HUDEP-2 (cell line): ENCODE results near the gene SASH1.
"Not testable (repeated sequence)": the region's sequence is repeated elsewhere in the genome, so short reads cannot be mapped to it uniquely, and the experiment has no call there.

ENCODE experiments used
- DNase-seq, 76 experiments: peaks; one replicate each; lab custom pipeline; 2025; ENCODE audit not compliant: unreplicated experiment in 76 of 76; lab: John Stamatoyannopoulos, UW

SASH1 gene

DNA sequence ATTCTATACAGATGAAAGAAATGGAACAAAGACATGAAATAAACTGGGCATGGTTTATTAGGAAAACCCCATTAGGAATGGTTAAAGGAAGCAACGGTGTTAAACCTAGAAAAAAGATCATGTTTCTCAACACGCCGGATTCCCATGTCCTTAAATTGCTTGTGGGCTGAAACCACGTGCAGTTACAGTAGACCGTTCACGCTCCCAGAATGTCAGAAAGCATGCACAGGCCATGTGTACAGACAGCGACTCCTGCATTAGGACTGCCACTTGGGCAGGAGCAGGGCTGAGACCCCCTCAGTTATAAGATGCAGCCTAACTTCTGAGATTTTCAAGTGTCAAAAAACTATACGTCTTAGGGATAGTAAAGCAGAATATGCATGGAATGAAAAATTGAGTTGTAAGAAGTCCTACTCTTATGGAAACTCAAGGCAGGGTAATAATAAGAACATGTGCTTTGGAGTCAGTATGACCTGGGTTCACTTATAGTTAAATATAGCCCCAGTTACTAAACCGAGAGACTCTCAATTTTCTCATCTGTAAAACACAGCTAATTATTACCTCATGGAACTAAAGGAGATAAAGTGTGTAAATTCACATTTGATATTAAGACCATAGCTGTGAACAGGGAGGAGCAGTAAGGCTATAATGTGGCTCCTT is 230.2 kb downstream of the SASH1 start:
- DNase-seq = no peak

- no peak for DNase-seq
Measured at GRCh38 chr6:148573922-148574321, 231.3 kb downstream of the SASH1 start.

- peak in 43 of 76 experiments; percentile 4 to 71 (median 31) for DNase-seq
Measured at GRCh38 chr6:148577687-148578488, 235.2 kb downstream of the SASH1 start.

DNA sequence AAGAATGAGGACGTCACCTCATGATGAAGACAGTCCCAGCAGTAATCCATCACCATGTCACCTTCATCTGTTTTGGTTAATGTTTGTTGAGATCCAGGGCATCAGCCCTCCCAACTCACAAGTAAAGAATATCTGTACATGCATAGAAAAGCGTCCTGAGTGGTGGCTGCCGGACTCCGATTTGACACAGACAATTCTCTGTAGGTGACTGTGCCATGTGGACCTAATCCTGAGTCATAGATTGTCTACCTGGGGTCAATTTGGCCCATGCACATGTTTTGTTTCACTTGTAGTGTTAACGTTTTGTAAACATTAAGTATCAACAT is 235.8 kb downstream of the SASH1 start:
- DNase-seq = no peak

GRCh38 chr6:148578837-148579565 is 236.4 kb downstream of the SASH1 start:
- no peak for DNase-seq

GRCh38 chr6:148580442-148580841 is 237.8 kb downstream of the SASH1 start:
- DNase-seq = no peak

DNA sequence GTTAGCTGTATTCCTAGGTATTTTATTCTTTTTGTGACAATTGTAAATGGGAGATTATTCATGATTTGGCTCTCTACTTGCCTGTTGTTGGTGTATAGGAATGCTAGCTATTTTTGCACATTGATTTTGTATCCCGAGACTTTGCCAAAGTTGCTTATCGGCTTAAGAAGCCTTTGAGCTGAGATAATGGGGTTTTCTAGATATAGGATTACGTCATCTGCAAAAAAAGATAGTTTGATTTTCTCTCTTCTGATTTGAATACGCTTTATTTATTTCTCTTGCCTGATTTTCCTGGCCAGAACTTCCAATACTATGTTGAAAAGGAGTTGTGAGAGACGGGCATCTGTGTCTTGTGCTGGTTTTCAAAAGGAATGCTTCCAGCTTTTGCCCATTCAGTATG is 241.0 kb downstream of the SASH1 start:
- DNase-seq = no peak

DNA sequence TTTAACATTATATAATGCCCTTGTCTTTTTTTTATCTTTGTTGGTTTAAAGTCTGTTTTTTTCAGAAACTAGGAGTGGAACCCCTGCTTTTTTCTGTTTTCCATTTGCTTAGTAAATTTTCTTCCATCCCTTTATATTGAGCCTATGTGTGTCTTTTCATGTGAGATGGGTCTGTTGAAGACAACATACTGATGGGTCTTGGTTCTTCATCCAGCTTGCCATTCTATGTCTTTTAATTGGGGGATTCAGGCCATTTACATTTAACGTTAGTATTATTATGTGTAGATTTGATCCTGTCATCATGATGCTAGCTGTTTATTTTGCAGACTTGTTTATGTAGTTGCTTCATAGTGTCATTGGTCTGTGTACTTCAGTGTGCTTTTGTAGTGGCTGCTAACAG is 243.0 kb downstream of the SASH1 start:
- DNase-seq = not testable (repeated sequence)

GRCh38 chr6:148590883-148591282 is 248.2 kb downstream of the SASH1 start:
- DNase-seq = no peak

- no peak for DNase-seq
Measured at GRCh38 chr6:148591656-148592055, 249.0 kb downstream of the SASH1 start.

GRCh38 chr6:148593130-148593812 is 250.6 kb downstream of the SASH1 start:
- no peak for DNase-seq

GRCh38 chr6:148593813-148594170 is 251.2 kb downstream of the SASH1 start:
- no peak for DNase-seq

- DNase-seq = no peak
Measured at GRCh38 chr6:148595550-148595949, 252.9 kb downstream of the SASH1 start.

DNA sequence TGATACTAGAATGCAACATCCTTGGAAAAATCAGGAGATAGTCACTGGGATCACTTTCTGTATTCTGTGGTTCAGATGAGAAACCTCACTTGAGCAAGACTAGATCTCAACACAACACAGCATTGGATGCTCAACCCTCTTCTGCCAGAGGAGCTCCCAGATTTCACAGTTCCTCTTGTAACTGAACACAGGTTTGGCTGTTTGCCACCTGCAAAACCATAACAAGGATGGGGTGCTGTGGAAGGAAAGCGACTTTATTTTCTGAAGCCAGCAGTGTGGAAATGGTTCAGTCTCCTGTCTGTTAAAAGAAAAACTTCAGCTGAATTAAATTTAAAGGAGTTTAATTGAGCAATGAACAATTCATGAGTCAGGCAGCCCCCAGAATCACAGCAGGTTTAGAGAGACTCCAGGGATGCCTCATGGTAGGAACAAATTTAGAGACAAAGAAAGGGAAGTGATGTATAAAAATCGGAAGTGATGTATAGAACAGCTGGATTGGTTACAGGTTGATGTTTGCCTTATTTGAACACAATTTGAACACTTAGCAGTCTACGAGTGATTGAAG is 254.3 kb downstream of the SASH1 start:
- no peak for DNase-seq

DNA sequence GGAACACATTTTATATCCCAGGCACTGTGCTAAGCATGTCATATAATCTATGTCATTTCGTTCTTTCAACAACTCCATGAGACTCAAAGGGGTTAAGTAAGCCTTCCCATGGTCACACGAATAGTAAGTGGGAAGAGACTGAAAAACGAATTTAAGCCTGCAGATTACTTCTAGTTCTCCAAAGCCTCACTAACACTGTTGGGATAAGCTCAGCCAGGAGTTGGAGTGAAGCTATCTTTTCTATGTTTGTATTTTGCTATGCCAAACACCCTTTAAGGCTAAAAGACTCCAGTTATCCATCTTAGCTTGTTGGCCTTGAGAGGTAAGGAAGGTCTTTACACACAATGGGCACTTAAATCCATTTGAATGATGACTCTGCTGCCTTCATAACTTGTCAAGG is 256.1 kb downstream of the SASH1 start:
- DNase-seq = no peak

DNA sequence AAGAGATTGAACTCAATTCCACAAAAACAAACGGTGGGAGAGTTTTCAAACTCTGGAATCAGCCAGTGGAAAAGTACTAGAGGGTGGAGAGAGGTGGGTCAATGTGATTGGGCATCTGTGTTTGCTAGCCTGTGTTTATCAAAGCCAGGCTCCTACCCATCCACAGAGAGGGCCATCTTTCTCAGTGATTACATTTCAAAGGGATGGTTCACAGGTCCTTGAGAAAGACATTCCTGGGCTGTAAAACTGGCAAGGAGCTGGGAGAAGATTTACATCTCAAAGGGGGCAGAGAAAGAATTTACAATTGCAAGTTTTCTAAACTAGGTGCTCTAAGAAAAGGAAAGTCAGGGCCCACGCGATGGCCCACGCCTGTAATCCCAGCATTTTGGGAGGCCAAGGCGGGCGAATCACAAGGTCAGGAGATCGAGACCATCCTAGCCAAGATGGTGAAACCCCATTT is 257.4 kb downstream of the SASH1 start:
- DNase-seq = no peak
